CD4-positive, alpha-beta T cell (primary cell): Measurements from ENCODE around the gene VWA5B2. TPM values are rescaled to one million over a fixed set of nuclear protein-coding genes. Genes with fewer than 3 reads are reported as not detected.

Experiments
- ATAC-seq: fragments of 200-7000 bp; cut with Tn5 transposase; one replicate; pipeline ENCODE4 v1.10.0; 2022; ENCODE audit warnings: mild to moderate bottlenecking; ENCODE audit not compliant: poor library complexity
- CTCF ChIA-PET: fragments of 350-600 bp; sonication (Branson Sonifier 250); formaldehyde crosslinking; loops from one replicate; lab custom pipeline; 2021; ENCODE audit warnings: antibody characterized with exemption, inconsistent platforms; lab: Charles Lee
- POLR2A ChIA-PET: fragments of 350-600 bp; sonication (Branson Sonifier 250); formaldehyde crosslinking; loops from one replicate; lab custom pipeline; 2021; ENCODE audit warnings: antibody characterized with exemption, inconsistent platforms; lab: Charles Lee
- DNase-seq, 14 experiments: peaks; one replicate each; pipeline ENCODE4 v3.0.0-alpha.2; 2013 to 2020; ENCODE audit warnings: mixed read lengths in 2 of 14
- H3K27ac ChIP-seq, 2 donors: one replicate each; pipeline versions ENCODE4 v1.5.1 to v1.7.0; 2013; ENCODE audit warnings: low read length in 2 of 2, low read depth in 1 of 2, mild to moderate bottlenecking in 1 of 2
- H3K27me3 ChIP-seq, 2 experiments: 1 replicate in 1 of 2; 2 replicates in 1 of 2; pipeline versions ENCODE4 v1.6.1 to v1.7.0; 2013; ENCODE audit warnings: low read length in 2 of 2, control low read depth in 1 of 2, mild to moderate bottlenecking in 1 of 2, moderate library complexity in 1 of 2; ENCODE audit not compliant: insufficient read depth in 2 of 2, control insufficient read depth in 1 of 2
- H3K36me3 ChIP-seq: one replicate; pipeline ENCODE4 v1.6.1; 2013; ENCODE audit warnings: low read length, control low read depth; ENCODE audit not compliant: insufficient read depth
- H3K4me1 ChIP-seq: one replicate; pipeline ENCODE4 v1.6.1; 2013; ENCODE audit warnings: low read length, control low read depth; ENCODE audit not compliant: insufficient read depth
- H3K4me3 ChIP-seq: one replicate; pipeline ENCODE4 v1.5.1; 2013; ENCODE audit warnings: mild to moderate bottlenecking, low read length, moderate library complexity
- H3K9me3 ChIP-seq, 2 experiments: 1 replicate in 1 of 2; 2 replicates in 1 of 2; pipeline versions ENCODE4 v1.6.1 to v1.7.0; 2013; ENCODE audit warnings: low read length in 2 of 2, mild to moderate bottlenecking in 2 of 2, control low read depth in 1 of 2, moderate library complexity in 1 of 2; ENCODE audit not compliant: control insufficient read depth in 1 of 2, insufficient read depth in 1 of 2
- H3K27ac Mint-ChIP-seq: one replicate; pipeline ENCODE4 v1.8.0; 2020; ENCODE audit warnings: mixed read lengths
- H3K27me3 Mint-ChIP-seq: one replicate; pipeline ENCODE4 v1.8.0; 2021; ENCODE audit warnings: mixed read lengths
- H3K36me3 Mint-ChIP-seq: one replicate; pipeline ENCODE4 v1.8.0; 2021; ENCODE audit warnings: low read depth, mixed read lengths
- H3K4me1 Mint-ChIP-seq: one replicate; pipeline ENCODE4 v1.8.0; 2021; ENCODE audit warnings: low read depth, mixed read lengths
- H3K4me3 Mint-ChIP-seq: one replicate; pipeline ENCODE4 v1.8.0; 2020; ENCODE audit warnings: mild to moderate bottlenecking, mixed read lengths
- H3K9me3 Mint-ChIP-seq: one replicate; pipeline ENCODE4 v1.8.0; 2020; ENCODE audit warnings: mixed read lengths
- CTCF ChIP-seq: fragments of 200-600 bp; IDR thresholded peaks from one replicate; pipeline ENCODE4 v1.8.0; 2022; ENCODE audit warnings: antibody characterized with exemption, mild to moderate bottlenecking
- intact Hi-C, 2 experiments: fragments of 100-400 bp; cut with DNase I in 1 of 2; cut with micrococcal nuclease in 1 of 2; formaldehyde crosslinking; loops; one replicate each; pipeline versions ENCODE4 v1.15.1 to v1.9.0; 2023 to 2025; cut with DNase I, micrococcal nuclease
- total RNA-seq, 174 experiments: library from RNA in 2 of 174; stranded (reverse) in 2 of 174; gene quantifications; one replicate each; pipeline ENCODE4 v1.2.3 and lab custom pipeline; 2021 to 2026

VWA5B2 gene
- total RNA-seq, 2 experiments from 2014 or later = not detected

GRCh38 chr3:184275961-184276910 lies 46.9 kb downstream of the VWA5B2 start, which contains the start of gene ECE2:
Gene ECE2 (plus strand): TSS chr3:184276022. CDS start chr3:184276154, 132 bp downstream.
- TF ChIP-seq CTCF = no peak
- Mint-ChIP-seq H3K27me3 (peaks cover 65% of the 10 kb centered on the region), H3K36me3 (no peaks in the 10 kb centered on the region), H3K4me1 (peaks cover 5% of the 10 kb centered on the region), H3K4me3 (no peak within 1 kb of the TSS), H3K9me3 (no peaks in the 10 kb centered on the region), H3K27ac (no peak within 1 kb of the TSS)
- no peak for DNase-seq
- ChIA-PET POLR2A (no interaction called here), CTCF (no interaction called here)
- peaks cover 0 to 7% of the 10 kb centered on the region in 2 experiments for H3K9me3 ChIP-seq
- H3K36me3 ChIP-seq = no peaks in the 10 kb centered on the region
- H3K27ac ChIP-seq = no peak within 1 kb of the TSS
- intact Hi-C loops = no loop called here
- H3K27me3 ChIP-seq = peaks cover 30 to 34% of the 10 kb centered on the region in 2 experiments
- no peak for ATAC-seq
- H3K4me3 ChIP-seq = no peak within 1 kb of the TSS
- peaks cover 4% of the 10 kb centered on the region for H3K4me1 ChIP-seq

GRCh38 chr3:184277366-184277765 lies 48.0 kb downstream of the VWA5B2 start:
- DNase-seq (no peak), ATAC-seq (no peak)
- Mint-ChIP-seq H3K4me3 (no peak overlapping the region), H3K36me3 (no peaks in the 10 kb centered on the region), H3K27ac (no peak overlapping the region), H3K4me1 (peaks cover 5% of the 10 kb centered on the region), H3K9me3 (no peaks in the 10 kb centered on the region), H3K27me3 (peaks cover 55% of the 10 kb centered on the region)
- ChIA-PET CTCF (no interaction called here), POLR2A (no interaction called here)
- Histone ChIP-seq H3K9me3 (peaks cover 0 to 7% of the 10 kb centered on the region in 2 experiments), H3K4me3 (no peak overlapping the region), H3K36me3 (no peaks in the 10 kb centered on the region), H3K27me3 (peaks cover 30 to 34% of the 10 kb centered on the region in 2 experiments), H3K27ac (no peak overlapping the region), H3K4me1 (peaks cover 4% of the 10 kb centered on the region)
- intact Hi-C loops = no loop called here
- no peak for TF ChIP-seq CTCF

GRCh38 chr3:184282941-184283340 lies 53.6 kb downstream of the VWA5B2 start:
- ChIA-PET CTCF (no interaction called here), POLR2A (no interaction called here)
- Histone ChIP-seq H3K9me3 (no peaks in the 10 kb centered on the region), H3K27me3 (no peaks in the 10 kb centered on the region), H3K27ac (no peak overlapping the region), H3K36me3 (no peaks in the 10 kb centered on the region), H3K4me1 (no peaks in the 10 kb centered on the region), H3K4me3 (no peak overlapping the region)
- Mint-ChIP-seq H3K9me3 (no peaks in the 10 kb centered on the region), H3K4me1 (no peaks in the 10 kb centered on the region), H3K36me3 (no peaks in the 10 kb centered on the region), H3K4me3 (no peak overlapping the region), H3K27me3 (peaks cover 34% of the 10 kb centered on the region), H3K27ac (no peak overlapping the region)
- intact Hi-C loops = no loop called here
- no peak for DNase-seq
- TF ChIP-seq CTCF = no peak
- ATAC-seq = no peak
